Measurements from ENCODE around the gene SAMD9L.
A peak's percentile ranks its signal among the peaks of the same experiment; 100 is the strongest.

SAMD9L gene

DNA sequence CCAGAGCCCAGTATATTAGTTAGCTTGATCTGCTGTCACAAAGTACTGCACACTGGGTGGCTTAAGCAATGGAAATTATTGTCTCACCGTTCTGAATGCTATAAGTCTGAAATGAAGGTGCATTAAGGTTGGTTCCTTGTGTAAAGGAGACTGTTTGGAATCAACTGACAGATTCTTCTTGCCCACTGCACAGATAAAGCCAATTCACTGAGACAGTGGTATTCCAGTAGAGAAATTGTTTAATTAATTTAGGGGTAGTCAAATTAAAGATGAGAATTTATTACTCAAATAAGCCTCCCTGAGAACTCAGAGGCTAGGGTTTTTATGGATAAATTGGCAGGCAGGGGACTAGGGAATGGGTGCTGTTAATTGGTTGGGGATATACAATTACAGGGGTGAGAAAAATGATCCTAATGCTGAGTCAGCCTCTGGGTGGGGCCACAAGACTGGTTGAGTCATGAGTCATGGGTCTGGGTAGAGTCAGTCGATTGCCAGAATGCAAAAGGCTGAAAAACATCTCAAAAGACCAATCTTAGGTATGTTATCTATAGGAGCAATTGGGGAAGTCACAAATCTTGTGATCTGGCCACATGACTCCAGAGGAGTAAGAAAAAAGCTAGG lies 23.5 kb upstream of the SAMD9L start:
- Histone ChIP-seq H3K4me1 (ENCODE audit: control insufficient read depth, insufficient read depth, low read length) (no peaks in the 10 kb centered on the region), H3K9ac (ENCODE audit: low read length in 2 of 2) (no peak overlapping the region), H3K9me3 (ENCODE audit: control insufficient read depth in 2 of 2, low read length in 2 of 2) (peaks cover 0 to 5% of the 10 kb centered on the region in 2 donors), H3K27me3 (ENCODE audit: control insufficient read depth in 1 of 2, insufficient read depth in 2 of 2, low read length in 2 of 2) (no peaks in the 10 kb centered on the region), H3K4me3 (ENCODE audit: low read length in 2 of 2) (no peak overlapping the region), H3K27ac (ENCODE audit: low read length) (no peak overlapping the region), H3K36me3 (ENCODE audit: control insufficient read depth in 2 of 2, insufficient read depth in 2 of 2, low read length in 2 of 2) (no peaks in the 10 kb centered on the region)

DNA sequence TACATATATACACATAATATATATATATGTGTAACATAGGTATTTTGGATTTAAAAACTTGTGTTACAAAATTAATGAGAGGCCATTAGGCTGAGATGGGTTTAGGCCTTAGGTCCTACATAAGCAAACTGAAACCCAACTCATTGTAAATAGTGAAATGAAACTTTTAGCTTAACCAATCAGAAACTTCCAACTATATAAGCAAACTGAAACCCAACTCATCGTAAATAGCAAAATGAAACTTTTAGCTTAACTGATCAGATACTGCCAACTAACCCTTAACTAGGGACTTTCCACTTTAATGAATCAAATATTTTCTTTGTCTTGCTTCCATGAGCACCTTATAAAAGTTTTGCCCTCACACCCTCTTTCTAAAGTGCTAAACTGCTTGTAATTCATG lies 17.3 kb upstream of the SAMD9L start:
- Histone ChIP-seq H3K9me3 (ENCODE audit: control insufficient read depth in 2 of 2, low read length in 2 of 2) (peaks cover 0 to 2% of the 10 kb centered on the region in 2 donors), H3K36me3 (ENCODE audit: control insufficient read depth in 2 of 2, insufficient read depth in 2 of 2, low read length in 2 of 2) (no peaks in the 10 kb centered on the region), H3K27me3 (ENCODE audit: control insufficient read depth in 1 of 2, insufficient read depth in 2 of 2, low read length in 2 of 2) (no peaks in the 10 kb centered on the region), H3K4me1 (ENCODE audit: control insufficient read depth, insufficient read depth, low read length) (no peaks in the 10 kb centered on the region), H3K9ac (ENCODE audit: low read length in 2 of 2) (no peak overlapping the region), H3K27ac (ENCODE audit: low read length) (no peak overlapping the region), H3K4me3 (ENCODE audit: low read length in 2 of 2) (no peak overlapping the region)

DNA sequence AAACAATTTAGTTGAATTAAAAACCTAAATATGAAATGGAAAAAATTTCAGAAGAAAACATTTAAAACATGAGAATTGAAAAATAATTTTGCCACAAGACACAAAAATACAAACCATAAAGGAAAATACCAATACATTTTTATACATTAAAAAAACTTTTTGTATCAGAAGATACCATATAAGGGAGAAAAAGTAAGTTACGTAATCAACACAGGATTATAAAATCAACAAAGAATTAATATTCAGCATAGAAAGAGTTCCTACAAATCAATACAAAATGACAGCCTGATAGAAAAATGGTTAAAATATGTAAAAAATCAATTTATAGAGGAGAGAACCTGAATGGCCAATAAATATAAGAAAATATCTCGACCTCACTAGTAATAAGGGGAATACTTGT lies 16.6 kb upstream of the SAMD9L start:
- H3K36me3 ChIP-seq (ENCODE audit: control insufficient read depth in 2 of 2, insufficient read depth in 2 of 2, low read length in 2 of 2): no peaks in the 10 kb centered on the region
- no peaks in the 10 kb centered on the region for H3K4me1 ChIP-seq (ENCODE audit: control insufficient read depth, insufficient read depth, low read length)
- H3K27ac ChIP-seq (ENCODE audit: low read length): no peak overlapping the region
- no peak overlapping the region for H3K4me3 ChIP-seq (ENCODE audit: low read length in 2 of 2)
- no peaks in the 10 kb centered on the region for H3K9me3 ChIP-seq (ENCODE audit: control insufficient read depth in 2 of 2, low read length in 2 of 2)
- H3K27me3 ChIP-seq (ENCODE audit: control insufficient read depth in 1 of 2, insufficient read depth in 2 of 2, low read length in 2 of 2): no peaks in the 10 kb centered on the region
- no peak overlapping the region for H3K9ac ChIP-seq (ENCODE audit: low read length in 2 of 2)

DNA sequence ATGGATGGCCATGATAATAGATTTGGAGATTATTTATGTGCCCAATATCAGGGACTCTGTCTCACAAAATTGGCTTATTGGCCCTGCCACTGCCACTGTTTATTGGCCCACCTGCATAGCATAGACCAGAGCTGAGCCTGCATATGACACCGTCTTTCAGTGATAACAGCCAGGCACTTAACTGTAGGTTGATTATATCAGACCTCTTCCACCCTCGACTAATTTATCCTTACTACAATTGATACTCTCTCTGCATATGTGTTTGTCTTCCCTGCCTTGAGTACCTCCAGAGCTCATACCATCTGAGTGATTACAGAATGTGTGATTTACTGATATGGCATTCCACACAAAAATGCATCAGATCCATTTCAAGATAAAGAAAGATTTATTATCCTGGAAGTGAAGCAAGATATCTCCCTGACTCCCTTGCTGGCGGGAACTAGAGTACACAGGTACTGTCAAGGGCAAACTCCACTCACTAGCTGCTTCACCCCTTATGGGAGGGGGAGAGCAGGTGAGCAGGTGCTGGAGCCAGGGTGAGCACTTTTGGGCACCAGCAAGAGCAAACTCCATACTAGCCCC lies 13.1 kb upstream of the SAMD9L start:
- no peaks in the 10 kb centered on the region for H3K36me3 ChIP-seq (ENCODE audit: control insufficient read depth in 2 of 2, insufficient read depth in 2 of 2, low read length in 2 of 2)
- H3K9ac ChIP-seq (ENCODE audit: low read length in 2 of 2): no peak overlapping the region
- H3K9me3 ChIP-seq (ENCODE audit: control insufficient read depth in 2 of 2, low read length in 2 of 2): no peaks in the 10 kb centered on the region
- H3K27me3 ChIP-seq (ENCODE audit: control insufficient read depth in 1 of 2, insufficient read depth in 2 of 2, low read length in 2 of 2): no peaks in the 10 kb centered on the region
- H3K4me3 ChIP-seq (ENCODE audit: low read length in 2 of 2): no peak overlapping the region
- no peak overlapping the region for H3K27ac ChIP-seq (ENCODE audit: low read length)
- H3K4me1 ChIP-seq (ENCODE audit: control insufficient read depth, insufficient read depth, low read length): no peaks in the 10 kb centered on the region

DNA sequence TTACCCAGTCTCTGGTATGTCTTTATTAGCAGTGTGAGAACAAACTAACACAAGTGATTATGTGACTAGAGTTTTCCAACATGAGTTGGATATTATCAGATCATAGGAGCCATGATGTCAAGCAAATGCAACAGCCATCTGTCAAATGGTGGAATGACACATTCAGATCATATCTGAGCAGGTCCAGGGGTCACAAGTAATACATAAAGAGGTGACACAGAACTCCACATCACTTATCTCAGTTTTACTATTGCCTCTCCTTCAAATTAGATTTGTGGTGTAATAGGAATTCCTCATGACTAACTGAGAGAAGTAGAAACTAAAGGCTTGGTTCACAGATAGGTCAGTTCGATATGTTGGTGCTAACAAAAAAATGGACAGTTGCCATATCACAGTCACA lies 12.2 kb upstream of the SAMD9L start:
- Histone ChIP-seq H3K9me3 (ENCODE audit: control insufficient read depth in 2 of 2, low read length in 2 of 2) (no peaks in the 10 kb centered on the region), H3K36me3 (ENCODE audit: control insufficient read depth in 2 of 2, insufficient read depth in 2 of 2, low read length in 2 of 2) (no peaks in the 10 kb centered on the region), H3K9ac (ENCODE audit: low read length in 2 of 2) (no peak overlapping the region), H3K27me3 (ENCODE audit: control insufficient read depth in 1 of 2, insufficient read depth in 2 of 2, low read length in 2 of 2) (no peaks in the 10 kb centered on the region), H3K27ac (ENCODE audit: low read length) (no peak overlapping the region), H3K4me1 (ENCODE audit: control insufficient read depth, insufficient read depth, low read length) (no peaks in the 10 kb centered on the region), H3K4me3 (ENCODE audit: low read length in 2 of 2) (no peak overlapping the region)

DNA sequence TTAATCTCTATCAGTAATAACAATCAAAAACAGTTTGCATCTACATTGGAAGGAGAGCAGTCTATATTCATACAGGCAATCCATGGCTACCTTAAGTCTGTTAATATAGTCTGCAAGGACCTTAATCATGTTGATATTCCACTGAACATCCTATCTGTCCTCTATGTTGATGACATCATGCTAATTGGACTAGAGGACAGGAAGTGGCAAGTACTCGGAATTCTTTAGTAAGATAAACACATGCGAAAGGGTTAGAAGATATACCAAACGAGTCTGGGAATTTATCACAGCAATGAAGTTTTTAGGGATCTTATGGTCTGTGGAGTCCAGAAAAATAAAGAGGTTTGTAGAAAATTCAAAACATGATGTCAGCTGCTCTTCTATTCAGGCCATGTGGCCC lies 11.3 kb upstream of the SAMD9L start:
- Histone ChIP-seq H3K27me3 (ENCODE audit: control insufficient read depth in 1 of 2, insufficient read depth in 2 of 2, low read length in 2 of 2) (no peaks in the 10 kb centered on the region), H3K4me1 (ENCODE audit: control insufficient read depth, insufficient read depth, low read length) (no peaks in the 10 kb centered on the region), H3K36me3 (ENCODE audit: control insufficient read depth in 2 of 2, insufficient read depth in 2 of 2, low read length in 2 of 2) (no peaks in the 10 kb centered on the region), H3K9ac (ENCODE audit: low read length in 2 of 2) (no peak overlapping the region), H3K27ac (ENCODE audit: low read length) (no peak overlapping the region), H3K9me3 (ENCODE audit: control insufficient read depth in 2 of 2, low read length in 2 of 2) (no peaks in the 10 kb centered on the region), H3K4me3 (ENCODE audit: low read length in 2 of 2) (no peak overlapping the region)

DNA sequence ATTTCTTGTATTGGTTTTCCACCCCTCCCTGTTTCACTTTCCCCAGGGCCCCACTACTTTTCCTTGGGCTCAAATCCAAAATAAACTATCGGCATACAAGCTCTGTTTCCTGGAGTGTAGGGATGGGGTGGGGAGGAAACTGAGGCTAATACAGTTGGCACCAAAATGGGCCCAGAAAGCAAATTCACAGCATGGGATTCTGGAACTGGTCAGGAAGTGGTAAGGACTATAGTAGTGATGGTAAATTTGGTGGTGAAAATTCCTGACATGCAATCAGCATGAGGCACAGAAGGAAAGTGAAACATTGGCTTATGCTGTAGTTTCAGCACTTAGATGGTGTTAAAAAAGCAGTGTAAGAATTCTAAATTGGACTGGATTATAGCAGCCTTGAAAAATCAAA lies 8.7 kb upstream of the SAMD9L start:
- Histone ChIP-seq H3K4me3 (ENCODE audit: low read length in 2 of 2) (no peak overlapping the region), H3K9ac (ENCODE audit: low read length in 2 of 2) (no peak overlapping the region), H3K4me1 (ENCODE audit: control insufficient read depth, insufficient read depth, low read length) (no peaks in the 10 kb centered on the region), H3K9me3 (ENCODE audit: control insufficient read depth in 2 of 2, low read length in 2 of 2) (no peaks in the 10 kb centered on the region), H3K27me3 (ENCODE audit: control insufficient read depth in 1 of 2, insufficient read depth in 2 of 2, low read length in 2 of 2) (no peaks in the 10 kb centered on the region), H3K27ac (ENCODE audit: low read length) (no peak overlapping the region), H3K36me3 (ENCODE audit: control insufficient read depth in 2 of 2, insufficient read depth in 2 of 2, low read length in 2 of 2) (no peaks in the 10 kb centered on the region)

DNA sequence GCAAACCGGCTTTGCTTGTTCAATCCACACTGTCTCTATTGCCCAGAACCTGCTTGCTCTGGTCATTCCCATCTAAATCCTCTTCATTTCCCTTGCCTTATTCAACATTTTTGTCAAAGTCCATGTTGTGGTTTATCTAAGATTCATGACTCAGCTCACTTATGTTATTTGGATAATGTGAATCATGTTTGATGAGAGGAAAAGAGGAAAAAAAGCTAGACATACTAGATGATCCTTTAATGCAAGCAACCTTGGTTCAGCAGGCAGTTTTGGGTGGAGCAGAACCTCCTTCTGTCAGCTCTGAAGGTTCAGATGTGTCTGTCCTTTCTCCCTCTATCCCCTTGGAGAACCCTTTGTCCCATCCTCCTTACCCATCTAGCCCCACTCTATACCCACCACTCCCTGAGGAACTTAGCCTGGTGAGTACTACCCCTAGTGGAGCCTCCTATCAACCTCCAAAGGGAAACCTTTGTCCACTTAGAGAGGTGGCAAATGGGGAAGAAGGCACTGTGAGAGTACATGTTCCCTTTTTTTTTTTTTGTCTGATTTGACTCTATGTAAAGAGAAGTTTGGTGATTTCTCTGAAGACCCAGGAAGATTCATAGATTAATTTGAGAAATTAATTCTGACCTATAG lies 2.1 kb upstream of the SAMD9L start:
- H3K27ac ChIP-seq (ENCODE audit: low read length): no peak overlapping the region
- H3K9me3 ChIP-seq (ENCODE audit: control insufficient read depth in 2 of 2, low read length in 2 of 2): no peaks in the 10 kb centered on the region
- no peaks in the 10 kb centered on the region for H3K27me3 ChIP-seq (ENCODE audit: control insufficient read depth in 1 of 2, insufficient read depth in 2 of 2, low read length in 2 of 2)
- peaks cover 4% of the 10 kb centered on the region for H3K4me1 ChIP-seq (ENCODE audit: control insufficient read depth, insufficient read depth, low read length)
- no peaks in the 10 kb centered on the region for H3K36me3 ChIP-seq (ENCODE audit: control insufficient read depth in 2 of 2, insufficient read depth in 2 of 2, low read length in 2 of 2)
- H3K9ac ChIP-seq (ENCODE audit: low read length in 2 of 2): no peak overlapping the region
- no peak overlapping the region for H3K4me3 ChIP-seq (ENCODE audit: low read length in 2 of 2)

DNA sequence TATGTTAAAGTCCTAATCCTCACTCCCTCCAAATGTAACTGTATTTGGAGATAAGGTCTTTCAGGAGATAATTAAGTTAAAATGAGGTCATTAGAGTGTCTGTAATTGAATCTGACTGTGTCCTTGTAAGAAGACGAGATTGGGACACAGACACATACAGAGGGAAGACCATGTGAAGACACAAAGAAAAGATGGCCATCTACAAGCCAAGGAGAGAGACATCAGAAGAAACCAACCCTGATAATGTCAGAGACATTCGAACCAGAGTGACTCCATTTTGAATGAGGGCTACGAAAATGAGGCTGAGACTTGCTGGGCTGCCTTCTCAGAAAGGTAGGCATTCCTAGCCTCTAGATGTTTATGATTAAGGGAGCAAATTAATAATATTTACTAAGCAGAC lies 542 bp upstream of the SAMD9L start:
- Histone ChIP-seq H3K4me3 (ENCODE audit: low read length in 2 of 2) (peak overlapping the region in 1 of 2 donors; percentile 76), H3K27me3 (ENCODE audit: control insufficient read depth in 1 of 2, insufficient read depth in 2 of 2, low read length in 2 of 2) (no peaks in the 10 kb centered on the region), H3K36me3 (ENCODE audit: control insufficient read depth in 2 of 2, insufficient read depth in 2 of 2, low read length in 2 of 2) (no peaks in the 10 kb centered on the region), H3K9ac (ENCODE audit: low read length in 2 of 2) (peak overlapping the region in 1 of 2 donors; percentile 1), H3K27ac (ENCODE audit: low read length) (no peak overlapping the region), H3K9me3 (ENCODE audit: control insufficient read depth in 2 of 2, low read length in 2 of 2) (no peaks in the 10 kb centered on the region), H3K4me1 (ENCODE audit: control insufficient read depth, insufficient read depth, low read length) (peaks cover 4% of the 10 kb centered on the region)

DNA sequence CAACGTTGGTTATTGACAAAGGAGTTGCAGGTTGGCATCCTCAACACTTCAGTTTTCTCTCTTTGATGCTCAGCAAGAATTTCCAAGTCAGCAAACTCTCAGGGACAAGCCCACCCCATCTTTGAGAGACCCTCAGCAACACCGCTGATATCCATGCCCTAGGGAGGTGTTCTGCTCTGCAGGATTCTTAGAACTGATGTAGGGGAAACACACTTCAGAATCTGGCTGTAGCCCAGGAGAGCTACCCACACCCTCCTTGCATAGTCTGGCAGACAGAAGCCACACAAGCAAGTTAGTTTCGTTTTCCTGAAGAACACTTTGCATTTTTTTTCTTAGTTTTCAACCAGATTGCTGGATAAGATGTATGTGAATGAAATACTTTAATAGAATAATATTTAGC lies 822 bp downstream of the SAMD9L start:
- H3K4me3 ChIP-seq (ENCODE audit: low read length in 2 of 2): peak overlapping the region; percentile 71 to 76
- peaks cover 4% of the 10 kb centered on the region for H3K4me1 ChIP-seq (ENCODE audit: control insufficient read depth, insufficient read depth, low read length)
- H3K9ac ChIP-seq (ENCODE audit: low read length in 2 of 2): peak overlapping the region in 1 of 2 donors; percentile 2
- H3K9me3 ChIP-seq (ENCODE audit: control insufficient read depth in 2 of 2, low read length in 2 of 2): no peaks in the 10 kb centered on the region
- peaks cover 0 to 4% of the 10 kb centered on the region in 2 donors for H3K36me3 ChIP-seq (ENCODE audit: control insufficient read depth in 2 of 2, insufficient read depth in 2 of 2, low read length in 2 of 2)
- H3K27ac ChIP-seq (ENCODE audit: low read length): no peak overlapping the region
- no peaks in the 10 kb centered on the region for H3K27me3 ChIP-seq (ENCODE audit: control insufficient read depth in 1 of 2, insufficient read depth in 2 of 2, low read length in 2 of 2)

All from stomach smooth muscle (tissue), 2 donors.